Mesodermal cell (in vitro differentiated cells): ENCODE data around the gene YAF2.
"Not testable (repeated sequence)": the region's sequence is repeated elsewhere in the genome, so short reads cannot be mapped to it uniquely, and the experiment has no call there.

ENCODE experiments used
- H3K27ac ChIP-seq: 2 replicates; pipeline ENCODE4 v1.7.0; 2013; ENCODE audit warnings: mild to moderate bottlenecking, low read depth, low read length, moderate library complexity; ENCODE audit not compliant: severe bottlenecking
- H3K36me3 ChIP-seq: 2 replicates; pipeline ENCODE4 v1.7.1; 2013; ENCODE audit warnings: mild to moderate bottlenecking, low read length, moderate library complexity; ENCODE audit not compliant: control insufficient read depth, insufficient read depth
- H3K4me1 ChIP-seq: one replicate; pipeline ENCODE4 v1.7.1; 2013; ENCODE audit warnings: mild to moderate bottlenecking, low read length; ENCODE audit not compliant: insufficient read depth, control insufficient read depth, poor library complexity, severe bottlenecking
- H3K4me3 ChIP-seq: 2 replicates; pipeline ENCODE4 v1.7.0; 2013; ENCODE audit warnings: low read length, control low read depth, mild to moderate bottlenecking; ENCODE audit not compliant: insufficient read depth, poor library complexity, severe bottlenecking; ENCODE audit errors: extremely low read depth
- H3K9me3 ChIP-seq: 2 replicates; pipeline ENCODE4 v1.7.1; 2013; ENCODE audit warnings: mild to moderate bottlenecking, low read length, moderate library complexity; ENCODE audit not compliant: control insufficient read depth
- WGBS, 2 experiments: methylation state at CpG; one replicate each; pipeline ENCODE4 v1.1.5; 2013; ENCODE audit warnings: missing lambda C conversion rate in 2 of 2; ENCODE audit not compliant: insufficient coverage in 2 of 2; 5-methylcytosine and 5-hydroxymethylcytosine counted together

Gene YAF2

DNA sequence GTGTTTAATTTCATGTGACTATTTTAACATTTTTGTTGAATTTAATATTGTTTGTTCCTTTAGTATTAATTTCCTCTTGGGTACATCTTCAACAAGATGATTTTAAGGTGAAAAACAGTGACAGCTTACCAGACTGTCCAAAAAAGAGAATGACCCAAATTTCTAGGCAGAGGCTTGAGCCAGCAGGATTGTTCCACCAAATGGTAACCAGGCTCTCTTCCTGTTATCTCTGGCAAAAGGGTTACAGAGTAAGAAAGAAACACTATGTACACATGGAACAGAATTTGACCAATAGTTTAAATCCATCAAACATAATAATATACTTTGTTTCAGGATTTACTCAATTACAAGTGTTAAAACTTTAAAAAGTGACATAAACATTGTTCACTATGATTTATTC, 39.0 kb downstream of the YAF2 start:
- Histone ChIP-seq H3K36me3 (peaks cover 17% of the 10 kb centered on the region), H3K4me1 (no peaks in the 10 kb centered on the region), H3K27ac (no peak overlapping the region)

DNA sequence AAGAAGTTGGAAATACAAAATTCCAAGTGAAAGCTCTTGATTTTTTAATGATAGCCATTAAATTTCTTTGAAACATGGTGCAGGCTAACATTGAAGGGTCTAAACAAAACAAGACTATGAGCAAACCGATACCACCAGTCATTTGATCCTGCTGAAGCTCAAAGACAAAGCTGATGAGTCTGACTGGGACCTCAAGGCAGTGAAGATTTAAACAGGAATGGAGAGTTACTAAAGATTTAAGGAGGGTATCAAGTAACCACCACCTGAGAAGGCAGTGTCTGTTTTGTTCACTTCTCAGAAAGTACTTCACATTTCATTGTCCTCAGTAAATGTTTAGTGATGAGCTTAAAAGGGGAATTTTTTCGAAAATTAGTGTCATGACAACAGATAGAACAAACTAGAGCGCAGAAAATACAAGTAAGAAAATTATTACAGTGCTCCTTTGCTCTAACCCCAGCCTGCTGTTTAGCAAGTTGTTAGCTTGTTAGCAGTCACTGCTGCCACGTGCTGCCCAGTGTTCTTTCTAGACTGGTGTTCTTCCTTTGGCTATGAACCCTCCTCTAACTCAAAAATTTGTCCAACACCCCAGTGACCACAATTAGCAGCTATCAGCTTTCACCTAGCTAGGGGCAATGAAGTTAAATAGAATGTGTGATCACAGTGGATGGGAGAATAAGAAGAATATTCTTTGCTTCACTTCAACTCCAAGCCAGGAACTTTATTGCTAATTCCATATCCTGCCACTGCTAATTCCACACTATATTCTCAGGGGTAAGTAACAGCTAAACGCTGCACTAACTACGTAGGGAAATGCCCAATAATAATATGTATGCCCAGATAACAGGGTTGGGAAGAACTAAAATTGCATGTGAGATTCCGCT, 41.1 kb downstream of the YAF2 start:
- H3K4me3 ChIP-seq, result no peak overlapping the region
- H3K27ac ChIP-seq, result no peak overlapping the region
- H3K4me1 ChIP-seq, result no peaks in the 10 kb centered on the region
- H3K36me3 ChIP-seq, result peaks cover 16% of the 10 kb centered on the region
- no peaks in the 10 kb centered on the region for H3K9me3 ChIP-seq
- WGBS, 2 experiments, result 86 to 88% methylated on average over 3 to 5 of the region's 7 CpGs

More for the DNA sequence above, 39.0 kb downstream of the YAF2 start:
- H3K4me3 ChIP-seq, result no peak overlapping the region
- H3K9me3 ChIP-seq, result no peaks in the 10 kb centered on the region

DNA sequence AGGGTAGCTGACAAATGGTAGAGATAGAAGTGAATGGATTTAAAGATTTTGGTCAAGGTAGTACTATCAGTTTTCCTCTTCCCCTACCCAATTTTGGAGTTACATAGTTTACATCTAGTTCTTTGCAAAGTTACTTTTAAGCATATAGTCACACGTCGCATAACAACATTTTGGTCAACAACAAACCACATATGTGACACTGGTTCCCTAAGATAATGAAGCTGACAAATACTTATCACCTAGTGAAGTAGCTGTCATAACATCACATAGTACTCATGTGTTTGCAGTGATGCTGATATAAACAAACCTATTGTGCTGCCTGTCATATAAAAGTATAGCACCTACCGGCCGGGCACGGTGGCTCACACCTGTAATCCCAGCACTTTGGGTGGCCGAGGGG, 45.4 kb downstream of the YAF2 start:
- Histone ChIP-seq H3K27ac (no peak overlapping the region), H3K36me3 (peaks cover 14% of the 10 kb centered on the region), H3K4me3 (no peak overlapping the region), H3K9me3 (no peaks in the 10 kb centered on the region), H3K4me1 (no peaks in the 10 kb centered on the region)
- 84 to 85% methylated on average over 6 of the region's 6 CpGs for WGBS, 2 experiments

DNA sequence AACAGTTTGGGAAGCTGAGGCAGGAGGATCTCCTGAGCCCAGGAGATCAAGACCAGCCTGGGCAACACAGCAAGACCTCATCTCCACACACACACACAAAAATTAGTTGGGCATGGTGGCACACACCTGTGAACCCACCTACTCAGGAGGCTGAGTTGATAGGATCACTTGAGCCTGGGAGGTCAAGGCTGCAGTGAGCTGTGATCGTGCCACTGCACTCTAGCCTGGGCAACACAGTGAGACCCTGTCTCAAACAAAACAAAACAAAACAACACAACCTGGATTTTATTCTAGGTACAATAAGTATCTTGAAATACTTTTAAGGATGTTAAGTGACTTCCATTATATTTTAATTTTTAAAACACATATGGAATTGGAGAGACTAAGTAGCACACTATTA, 45.8 kb downstream of the YAF2 start:
- Histone ChIP-seq H3K9me3 (no peaks in the 10 kb centered on the region), H3K4me3 (no peak overlapping the region), H3K27ac (no peak overlapping the region), H3K4me1 (no peaks in the 10 kb centered on the region), H3K36me3 (peaks cover 12% of the 10 kb centered on the region)
- WGBS, 2 experiments, result no CpG with 5 or more reads among the region's 1 CpG

DNA sequence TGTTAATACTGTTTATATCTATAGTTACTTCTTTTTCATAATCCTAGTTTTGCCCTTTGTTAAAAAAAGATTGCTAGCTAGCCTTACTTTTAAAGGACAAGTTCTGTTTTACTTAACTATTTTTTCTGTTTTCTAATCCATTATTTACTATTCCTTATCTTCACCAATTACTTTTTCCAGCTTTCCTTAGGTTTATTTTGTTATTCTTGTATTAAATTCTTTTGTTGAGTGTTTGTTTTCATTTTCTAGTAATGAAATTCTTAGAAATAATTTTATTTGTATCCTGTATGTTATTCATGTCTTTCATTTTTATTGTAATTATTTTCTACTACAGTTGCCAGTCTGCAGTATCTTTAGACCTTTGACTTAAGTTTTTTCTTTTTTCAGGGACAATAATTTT, 47.7 kb downstream of the YAF2 start:
- Histone ChIP-seq H3K4me1 (no peaks in the 10 kb centered on the region), H3K9me3 (no peaks in the 10 kb centered on the region), H3K36me3 (peaks cover 8% of the 10 kb centered on the region), H3K27ac (no peak overlapping the region), H3K4me3 (no peak overlapping the region)

DNA sequence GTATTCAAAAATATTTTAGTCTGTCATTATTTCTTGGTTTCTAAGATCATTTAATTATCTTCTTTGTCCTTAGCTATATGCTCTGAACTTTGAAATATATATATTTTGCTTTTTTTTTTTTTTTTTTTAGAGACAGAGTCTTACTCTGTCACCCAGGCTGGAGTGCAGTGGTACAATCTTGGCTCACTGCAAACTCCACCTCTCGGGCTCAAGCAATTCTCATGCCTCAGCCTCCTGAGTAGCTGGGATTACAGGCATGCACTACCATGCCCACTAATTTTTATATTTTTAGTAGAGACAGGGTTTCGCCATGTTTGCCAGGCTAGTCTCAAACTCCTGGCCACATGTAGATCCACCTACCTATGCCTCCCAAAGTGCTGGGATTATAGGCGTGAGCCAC, 49.8 kb downstream of the YAF2 start:
- not testable (repeated sequence) for H3K4me1 ChIP-seq, H3K9me3 ChIP-seq, H3K4me3 ChIP-seq, H3K27ac ChIP-seq
- H3K36me3 ChIP-seq, result peaks cover 10% of the 10 kb centered on the region
- 92 to 100% methylated on average over 1 to 2 of the region's 3 CpGs for WGBS, 2 experiments

DNA sequence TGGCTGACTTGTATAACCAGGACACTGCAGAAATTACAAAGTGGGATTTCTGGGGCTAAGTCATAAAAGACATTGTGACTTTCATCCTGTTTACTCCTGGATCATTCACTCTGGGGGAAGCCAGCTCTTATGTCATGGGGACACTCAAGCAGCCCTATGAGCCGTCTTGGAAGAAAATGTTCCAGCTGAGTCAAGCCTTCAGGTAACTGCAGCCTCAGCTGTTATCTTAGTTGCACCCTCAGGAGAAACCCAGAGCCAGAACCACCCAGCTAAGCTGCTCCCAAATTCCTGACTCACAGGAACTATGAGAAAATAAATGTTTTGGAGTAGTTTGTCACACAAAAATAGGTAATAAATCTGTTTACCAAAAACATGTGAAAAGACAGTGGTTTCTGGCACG, 50.2 kb downstream of the YAF2 start:
- H3K9me3 ChIP-seq, result no peaks in the 10 kb centered on the region
- no peaks in the 10 kb centered on the region for H3K4me1 ChIP-seq
- WGBS, 2 experiments, result 95% methylated on average over 2 of the region's 2 CpGs; no CpG with 5 or more reads in 1 of the 2 experiments
- peaks cover 7% of the 10 kb centered on the region for H3K36me3 ChIP-seq
- no peak overlapping the region for H3K4me3 ChIP-seq
- no peak overlapping the region for H3K27ac ChIP-seq

DNA sequence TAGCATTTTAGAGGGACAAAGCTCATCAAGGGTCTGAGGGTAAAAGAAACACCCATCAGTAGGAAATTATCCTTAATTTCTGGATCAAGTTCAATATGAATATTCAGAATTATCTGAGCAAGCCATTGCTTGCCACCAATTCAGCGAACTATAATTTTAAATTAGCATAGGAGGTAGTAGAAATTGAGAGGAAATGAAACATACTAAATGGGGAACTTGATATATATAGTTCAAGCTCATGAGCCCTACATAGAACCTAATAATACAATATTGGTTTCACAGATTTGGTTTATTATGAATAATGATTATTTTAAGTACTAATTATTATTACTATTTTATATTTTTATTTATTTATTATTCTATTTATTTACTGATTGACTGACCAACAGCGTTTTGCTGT, 51.3 kb downstream of the YAF2 start:
- Histone ChIP-seq H3K4me1 (no peaks in the 10 kb centered on the region), H3K9me3 (no peaks in the 10 kb centered on the region), H3K4me3 (no peak overlapping the region), H3K36me3 (peaks cover 6% of the 10 kb centered on the region), H3K27ac (no peak overlapping the region)
- no CpG with 5 or more reads among the region's 2 CpGs for WGBS, 2 experiments

DNA sequence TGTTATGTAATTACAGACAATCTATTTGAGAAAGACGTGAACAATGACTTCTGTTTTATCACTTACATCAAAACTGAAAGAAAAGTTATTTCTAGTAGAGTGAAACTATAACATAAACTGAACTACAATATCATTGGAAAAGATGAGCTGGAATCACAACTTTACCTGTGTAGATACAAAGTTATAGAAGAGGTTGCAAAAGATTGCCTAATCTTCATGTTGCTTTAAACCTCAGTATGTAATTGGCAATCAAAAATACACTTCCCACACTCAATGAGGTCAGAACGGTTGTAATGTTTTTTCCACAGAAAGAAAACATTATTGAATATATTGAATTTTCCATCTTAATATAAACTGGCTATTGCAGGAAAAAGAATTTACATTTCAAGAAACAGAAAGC, 55.7 kb downstream of the YAF2 start:
- H3K27ac ChIP-seq, result no peak overlapping the region
- H3K4me1 ChIP-seq, result no peaks in the 10 kb centered on the region
- H3K4me3 ChIP-seq, result no peak overlapping the region
- H3K36me3 ChIP-seq, result peaks cover 7% of the 10 kb centered on the region
- H3K9me3 ChIP-seq, result no peaks in the 10 kb centered on the region
- no CpG with 5 or more reads among the region's 2 CpGs for WGBS, 2 experiments

DNA sequence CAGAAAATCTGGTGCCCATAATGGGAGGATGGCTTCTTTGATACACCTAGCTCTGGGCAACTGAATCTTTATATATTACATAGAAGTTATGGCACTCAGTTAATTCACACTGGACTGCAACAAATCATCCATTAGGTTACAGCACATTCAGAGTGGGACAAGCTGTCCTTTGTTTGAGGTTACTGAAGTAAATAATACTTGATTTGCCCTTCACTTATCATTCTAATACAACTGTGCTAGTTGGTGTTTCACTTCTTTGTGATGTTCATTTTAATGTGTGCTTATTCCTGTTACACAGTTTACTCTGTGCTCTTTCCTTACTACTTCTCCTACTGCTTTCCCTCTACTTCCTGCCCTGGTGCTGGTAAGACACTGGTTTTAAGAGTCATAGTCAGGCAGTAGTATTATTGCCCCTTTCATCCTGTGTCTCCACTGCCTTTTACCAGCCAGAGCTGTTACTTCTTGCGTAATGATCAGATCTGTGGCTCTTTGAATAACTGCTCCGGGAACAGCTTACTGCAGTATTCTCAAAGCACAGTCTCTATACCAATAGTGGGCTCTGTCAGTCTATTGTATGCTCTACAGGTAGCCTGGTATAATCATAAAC, 57.0 kb downstream of the YAF2 start:
- peaks cover 19% of the 10 kb centered on the region for H3K36me3 ChIP-seq
- H3K27ac ChIP-seq, result no peak overlapping the region
- 80% methylated on average over 1 of the region's 2 CpGs; no CpG with 5 or more reads in 1 of the 2 experiments for WGBS, 2 experiments
- H3K9me3 ChIP-seq, result no peaks in the 10 kb centered on the region
- H3K4me1 ChIP-seq, result no peaks in the 10 kb centered on the region
- H3K4me3 ChIP-seq, result no peak overlapping the region

DNA sequence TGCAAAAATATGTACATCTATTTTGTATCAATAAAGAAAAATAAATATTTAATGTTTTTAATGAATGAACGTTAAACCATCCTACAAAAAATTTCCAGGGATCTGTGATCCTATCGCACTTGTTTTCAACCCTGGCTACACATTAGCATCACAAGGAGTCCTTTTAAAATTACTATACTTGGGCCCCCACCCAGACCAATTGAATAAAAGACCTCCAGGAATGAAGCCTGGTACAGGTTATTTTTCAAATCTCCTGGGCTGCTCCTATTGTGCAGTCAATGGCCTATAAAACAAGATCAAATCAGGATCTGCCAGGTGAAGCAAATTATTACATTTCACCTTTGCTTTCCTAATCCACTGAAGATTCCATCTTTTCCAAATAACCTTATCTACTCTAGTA, 59.9 kb downstream of the YAF2 start:
- Histone ChIP-seq H3K27ac (no peak overlapping the region), H3K4me3 (no peak overlapping the region), H3K4me1 (no peaks in the 10 kb centered on the region), H3K36me3 (peaks cover 20% of the 10 kb centered on the region), H3K9me3 (peaks cover 4% of the 10 kb centered on the region)
- 57 to 60% methylated on average over 1 to 2 of the region's 2 CpGs for WGBS, 2 experiments
